NCI-H2227 (cell line): ENCODE measurements around the gene LRRC47.
"Not testable (repeated sequence)": the region's sequence is repeated elsewhere in the genome, so short reads cannot be mapped to it uniquely, and the experiment has no call there.

Experiments
- DNase-seq: peaks from one replicate; lab custom pipeline; 2025; ENCODE audit not compliant: unreplicated experiment; lab: John Stamatoyannopoulos, UW

Gene LRRC47

GRCh38 chr1:3748316-3748900, 47.9 kb downstream of the LRRC47 start:
- not testable (repeated sequence) for DNase-seq

GRCh38 chr1:3747903-3748302, 48.4 kb downstream of the LRRC47 start:
- no peak for DNase-seq

GRCh38 chr1:3747522-3747848, 48.8 kb downstream of the LRRC47 start:
- no peak for DNase-seq

GRCh38 chr1:3746830-3747521, 49.3 kb downstream of the LRRC47 start:
- peak; percentile 89 for DNase-seq

GRCh38 chr1:3746389-3746829, 49.9 kb downstream of the LRRC47 start:
- peak; percentile 48 for DNase-seq

- DNase-seq = no peak
Observed at GRCh38 chr1:3745590-3746381, 50.5 kb downstream of the LRRC47 start.

GRCh38 chr1:3745071-3745470, 51.2 kb downstream of the LRRC47 start:
- DNase-seq = no peak

- no peak for DNase-seq
Observed at GRCh38 chr1:3744646-3745045, 51.7 kb downstream of the LRRC47 start.

GRCh38 chr1:3743826-3744225, 52.5 kb downstream of the LRRC47 start:
- no peak for DNase-seq

- DNase-seq = no peak
Observed at GRCh38 chr1:3743421-3743820, 52.9 kb downstream of the LRRC47 start.

- no peak for DNase-seq
Observed at GRCh38 chr1:3742439-3743298, 53.6 kb downstream of the LRRC47 start.

- no peak for DNase-seq
Observed at GRCh38 chr1:3741566-3742438, 54.5 kb downstream of the LRRC47 start.

GRCh38 chr1:3740752-3741151, 55.5 kb downstream of the LRRC47 start:
- DNase-seq = no peak

GRCh38 chr1:3740042-3740441, 56.3 kb downstream of the LRRC47 start:
- no peak for DNase-seq

GRCh38 chr1:3738943-3739342, 57.4 kb downstream of the LRRC47 start:
- DNase-seq = no peak

- DNase-seq = no peak
Observed at GRCh38 chr1:3736708-3737107, 59.6 kb downstream of the LRRC47 start.

- no peak for DNase-seq
Observed at GRCh38 chr1:3736131-3736561, 60.2 kb downstream of the LRRC47 start.

GRCh38 chr1:3735688-3736087, 60.6 kb downstream of the LRRC47 start:
- DNase-seq = no peak

- no peak for DNase-seq
Observed at GRCh38 chr1:3735027-3735681, 61.1 kb downstream of the LRRC47 start.

GRCh38 chr1:3734602-3735001, 61.7 kb downstream of the LRRC47 start:
- DNase-seq = no peak
